Hepatocyte (in vitro differentiated cells): ENCODE data around the gene MYL5.

Experiments used
- CTCF ChIP-seq: fragments of 200-600 bp; sonication (generic); IDR thresholded peaks from 2 replicates; pipeline ENCODE4 v1.5.1; 2016; ENCODE audit warnings: antibody characterized with exemption, mild to moderate bottlenecking; ENCODE audit not compliant: poor library complexity
- EZH2phosphoT487 ChIP-seq: fragments of 200-600 bp; sonication (generic); IDR thresholded peaks from one replicate; pipeline ENCODE4 v1.6.1; 2018; ENCODE audit warnings: antibody characterized with exemption, mild to moderate bottlenecking, low read depth, moderate library complexity; ENCODE audit not compliant: unreplicated experiment, severe bottlenecking

DNA sequence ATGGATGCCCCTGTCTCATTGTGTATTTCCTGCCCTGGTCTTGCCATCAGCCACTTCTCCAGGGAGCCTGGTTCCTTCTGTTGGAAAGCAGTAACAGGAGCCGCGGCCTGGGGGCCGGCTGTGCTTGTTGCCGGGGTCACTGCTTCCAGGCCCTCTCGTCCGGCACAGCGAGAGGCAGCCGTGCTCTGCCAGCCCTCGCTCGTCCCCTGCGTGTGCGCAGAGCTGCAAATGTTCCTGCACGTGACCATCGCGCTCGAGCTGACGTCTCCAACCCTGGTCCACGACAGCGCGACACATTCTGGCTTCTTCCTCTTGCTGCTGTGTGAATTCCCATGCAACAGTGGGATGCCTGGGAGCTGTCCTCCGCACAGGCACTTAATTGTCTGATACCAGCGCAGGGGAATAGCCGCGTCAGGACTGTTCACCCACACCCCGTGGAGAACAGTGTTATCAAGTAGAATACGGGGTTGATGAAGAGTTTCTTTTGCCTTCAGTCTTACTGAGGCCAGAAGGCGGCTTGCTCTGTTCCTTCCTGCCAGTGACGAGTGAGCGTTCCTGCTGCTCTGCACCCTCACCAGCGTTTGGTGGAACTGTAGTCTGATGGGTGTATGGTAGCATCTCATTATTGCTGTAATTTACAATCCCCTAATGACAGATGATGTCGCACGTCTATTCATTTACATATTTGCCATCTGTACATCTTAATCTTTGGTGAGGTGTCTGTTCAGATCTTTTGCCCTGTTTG lies 36.6 kb upstream of the MYL5 start:
- no peak for TF ChIP-seq CTCF
- TF ChIP-seq EZH2phosphoT487, result no peak
